Right kidney (tissue), 9 donors: ENCODE results near the gene CDK15.
A peak's percentile ranks its signal among the peaks of the same experiment; 100 is the strongest.
"Not testable (repeated sequence)": the region's sequence is repeated elsewhere in the genome, so short reads cannot be mapped to it uniquely, and the experiment has no call there.

ENCODE experiments used
- DNase-seq: peaks from one replicate; pipeline ENCODE4 v3.0.0-alpha.2; 2016
- long read RNA-seq, 8 donors: transcript quantifications; one replicate each; lab custom pipeline, GENCODE V29; 2026

The CDK15 gene
- long read RNA-seq, donor 1 = 0 reads
- long read RNA-seq, donor 2 = 0 reads
- long read RNA-seq, donor 3 = 0 reads
- long read RNA-seq, donor 4 = 0 reads
- long read RNA-seq, donor 5 = 0 reads
- long read RNA-seq, donor 6 = 0 reads
- long read RNA-seq, donor 7, partial matches to known transcripts = 0 of 1 reads
- long read RNA-seq, donor 7, other reads (novel, unspliced or antisense) = 0 of 1 reads
- long read RNA-seq, donor 8 = 0 reads

GRCh38 chr2:201806442-201807170, at the start of gene CDK15:
Gene CDK15, plus strand, starts transcription at chr2:201806537. Its CDS starts 128 bp downstream, at chr2:201806665.
- DNase-seq = peak; percentile 63

GRCh38 chr2:201758234-201758633, 48.1 kb upstream of the CDK15 start:
- DNase-seq = no peak

GRCh38 chr2:201758873-201759272, 47.5 kb upstream of the CDK15 start:
- DNase-seq = no peak

- DNase-seq = no peak
These were observed 46.8 kb upstream of the CDK15 start for GRCh38 chr2:201759567-201759966.

- DNase-seq = no peak
These were observed 45.2 kb upstream of the CDK15 start for GRCh38 chr2:201761101-201761500.

- DNase-seq = not testable (repeated sequence)
These were observed 41.9 kb upstream of the CDK15 start for GRCh38 chr2:201764469-201764868.

- no peak for DNase-seq
These were observed 40.5 kb upstream of the CDK15 start for GRCh38 chr2:201765799-201766198.

- no peak for DNase-seq
These were observed 37.4 kb upstream of the CDK15 start for GRCh38 chr2:201768918-201769317.

GRCh38 chr2:201769666-201770373, 36.5 kb upstream of the CDK15 start:
- DNase-seq = no peak

- DNase-seq = no peak
These were observed 32.3 kb upstream of the CDK15 start for GRCh38 chr2:201773990-201774389.

- no peak for DNase-seq
These were observed 31.8 kb upstream of the CDK15 start for GRCh38 chr2:201774546-201774945.

- no peak for DNase-seq
These were observed 31.0 kb upstream of the CDK15 start for GRCh38 chr2:201775326-201775725.

GRCh38 chr2:201777043-201777442, 29.3 kb upstream of the CDK15 start:
- DNase-seq = no peak

- no peak for DNase-seq
These were observed 28.5 kb upstream of the CDK15 start for GRCh38 chr2:201777869-201778268.

GRCh38 chr2:201779901-201780673, 26.2 kb upstream of the CDK15 start:
- DNase-seq = no peak

GRCh38 chr2:201780674-201781493, 25.5 kb upstream of the CDK15 start, which contains the start of gene ALS2:
Gene ALS2, minus strand, starts transcription at chr2:201780933. Its CDS starts 12,048 bp downstream, at chr2:201768885.
- DNase-seq = peak; percentile 96

GRCh38 chr2:201781557-201782051, 24.7 kb upstream of the CDK15 start:
- DNase-seq = no peak

- no peak for DNase-seq
These were observed 21.8 kb upstream of the CDK15 start for GRCh38 chr2:201784563-201784962.

- no peak for DNase-seq
These were observed 21.2 kb upstream of the CDK15 start for GRCh38 chr2:201785135-201785534.

- no peak for DNase-seq
These were observed 19.9 kb upstream of the CDK15 start for GRCh38 chr2:201786471-201786870.

GRCh38 chr2:201788371-201788770, 18.0 kb upstream of the CDK15 start:
- no peak for DNase-seq
